ENCODE results near the gene SDCCAG8.

Gene SDCCAG8

DNA sequence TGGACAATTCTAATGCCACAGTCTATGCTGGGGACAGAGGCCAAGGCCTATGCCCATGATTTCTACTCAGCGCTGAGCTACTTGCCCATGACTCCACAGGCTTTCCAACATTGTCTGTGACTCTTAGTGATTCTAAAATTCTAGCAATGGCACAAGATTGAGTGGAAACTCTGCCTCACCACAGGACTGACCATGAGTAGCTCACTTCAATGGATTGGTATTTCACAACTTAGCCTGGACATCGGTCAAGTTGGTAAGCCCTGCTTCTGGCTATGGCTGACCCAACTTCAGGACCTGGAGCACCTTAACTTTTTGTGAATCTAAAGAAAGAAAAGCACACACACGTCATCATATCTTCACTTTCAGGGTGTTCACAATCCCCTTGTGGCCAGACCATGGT is 255.1 kb downstream of the SDCCAG8 start:
- no peak for DNase-seq

DNA sequence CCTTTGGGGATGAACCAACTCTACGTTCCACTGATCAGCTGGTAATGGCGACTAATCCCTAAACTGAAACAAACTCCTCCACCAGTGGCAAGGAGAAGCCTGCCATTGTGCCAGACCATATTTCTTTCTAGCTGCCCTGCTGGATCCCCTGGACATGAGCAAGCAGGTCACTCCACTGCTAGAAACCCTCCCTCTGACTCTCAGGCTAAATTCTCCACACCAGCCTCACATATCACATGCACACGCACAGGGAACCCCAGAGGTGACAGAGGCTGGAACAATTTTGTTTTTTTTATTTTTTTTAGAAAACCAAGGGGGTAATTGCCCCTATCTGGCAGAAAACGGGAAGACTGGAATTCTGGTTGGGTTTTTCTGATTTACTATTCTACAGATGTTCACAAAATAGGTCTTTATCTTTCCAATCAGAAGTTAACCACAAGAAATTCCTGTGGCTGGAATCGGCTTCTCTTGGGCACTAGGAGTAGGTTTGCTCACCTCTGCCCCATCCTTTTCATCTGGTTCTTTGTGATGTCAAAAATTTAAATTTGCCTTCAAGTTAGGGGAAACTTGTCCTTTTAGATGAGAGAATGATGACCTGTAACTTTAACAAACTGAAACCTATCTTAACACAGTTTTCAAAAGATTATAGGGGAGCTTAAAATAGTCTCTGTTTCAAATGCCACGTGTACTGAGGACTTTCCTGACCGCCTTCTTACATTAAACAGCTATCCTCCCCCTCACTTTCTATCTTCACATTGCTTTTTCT is 258.1 kb downstream of the SDCCAG8 start:
- no peak for DNase-seq

DNA sequence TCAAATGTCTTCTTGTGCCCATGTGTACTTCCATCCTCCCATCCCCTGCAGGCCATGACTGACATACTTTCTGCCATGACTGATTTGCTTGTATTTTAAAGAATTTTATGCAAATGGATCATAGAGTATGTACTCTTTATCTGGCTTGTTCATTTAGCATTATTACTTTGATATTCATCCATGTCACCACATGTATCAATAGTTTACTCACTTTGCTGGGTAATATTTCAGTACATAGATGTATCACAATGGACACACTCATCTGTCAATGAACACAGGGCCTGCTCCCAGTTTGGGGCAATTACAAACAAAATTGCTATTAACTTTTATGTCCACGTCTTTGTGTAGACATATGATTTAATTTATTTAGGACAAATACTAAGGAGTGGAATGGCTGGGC is 259.1 kb downstream of the SDCCAG8 start:
- no peak for DNase-seq

DNA sequence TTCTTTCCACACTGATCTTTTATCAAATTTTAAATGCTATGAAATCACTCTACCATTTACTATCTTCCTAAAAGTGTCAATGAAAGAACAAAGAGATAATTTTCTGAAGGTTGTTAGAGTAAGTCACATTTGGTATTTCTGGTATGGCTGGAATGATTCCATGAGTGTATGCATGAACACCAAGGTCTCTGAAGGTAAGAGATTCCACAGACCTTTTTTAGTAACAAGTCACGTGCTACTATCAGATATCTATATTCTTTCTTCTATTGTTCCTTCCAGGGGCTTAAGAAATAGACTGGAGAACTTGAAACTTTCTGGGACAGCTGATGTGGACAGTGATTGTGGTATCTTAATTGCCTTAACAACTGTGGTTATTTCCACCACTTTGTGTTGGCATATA is 265.0 kb downstream of the SDCCAG8 start:
- DNase-seq = no peak

DNA sequence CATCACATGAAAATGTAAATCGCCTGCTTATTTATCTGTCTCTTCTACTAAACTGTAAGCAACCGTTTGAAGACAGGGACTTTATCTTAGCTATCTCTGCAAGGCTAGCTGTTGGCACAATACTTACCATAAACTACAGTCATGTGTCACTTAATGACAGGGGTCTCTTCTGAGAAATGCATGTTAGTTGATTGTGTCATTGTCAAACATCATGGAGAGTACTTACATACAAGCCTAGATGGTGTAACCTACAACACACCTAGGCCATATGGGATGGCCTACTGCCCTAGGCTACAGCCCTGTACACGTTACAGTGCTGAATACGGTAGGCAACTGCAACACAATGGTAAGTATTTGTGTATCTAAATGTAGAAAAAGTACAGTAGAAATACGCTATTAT is 267.9 kb downstream of the SDCCAG8 start:
- DNase-seq = no peak

DNA sequence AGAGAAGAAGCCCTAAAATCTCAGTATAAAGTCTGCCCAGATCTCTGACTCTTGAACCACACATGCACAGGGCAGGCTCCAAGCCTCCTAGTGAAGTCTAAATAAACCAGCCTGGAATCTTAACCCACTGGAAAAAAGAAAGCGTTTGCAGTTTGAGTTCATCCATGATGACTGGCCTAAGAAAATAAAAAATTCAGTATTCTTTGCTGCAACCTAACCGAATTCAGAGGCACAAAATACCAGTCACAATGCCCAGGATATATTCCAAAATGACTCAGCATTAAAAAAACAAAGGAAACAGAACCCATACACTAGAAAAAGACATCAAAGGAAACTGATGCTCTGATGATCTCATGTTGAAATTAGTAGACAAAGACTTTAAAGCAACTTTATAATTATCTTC is 269.2 kb downstream of the SDCCAG8 start:
- no peak for DNase-seq

DNA sequence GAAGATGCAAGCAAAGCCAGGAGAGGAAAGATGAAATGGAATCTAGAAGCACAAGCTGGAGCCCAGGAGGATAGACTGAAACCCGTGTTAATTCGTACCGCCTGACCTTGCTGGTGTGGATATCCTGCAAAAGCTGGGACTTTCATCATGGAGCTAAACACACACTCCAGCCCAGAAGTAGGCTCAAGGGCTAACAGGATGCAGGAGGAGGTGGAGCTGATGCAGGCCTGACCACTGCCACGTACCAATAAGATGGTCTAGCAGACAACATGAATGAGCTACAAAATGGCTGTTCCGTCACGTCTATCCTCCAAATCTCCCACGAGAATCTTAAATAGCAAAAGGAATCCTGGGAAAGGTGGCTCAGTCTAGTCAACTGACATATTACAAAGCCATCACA is 270.3 kb downstream of the SDCCAG8 start:
- no peak for DNase-seq

DNA sequence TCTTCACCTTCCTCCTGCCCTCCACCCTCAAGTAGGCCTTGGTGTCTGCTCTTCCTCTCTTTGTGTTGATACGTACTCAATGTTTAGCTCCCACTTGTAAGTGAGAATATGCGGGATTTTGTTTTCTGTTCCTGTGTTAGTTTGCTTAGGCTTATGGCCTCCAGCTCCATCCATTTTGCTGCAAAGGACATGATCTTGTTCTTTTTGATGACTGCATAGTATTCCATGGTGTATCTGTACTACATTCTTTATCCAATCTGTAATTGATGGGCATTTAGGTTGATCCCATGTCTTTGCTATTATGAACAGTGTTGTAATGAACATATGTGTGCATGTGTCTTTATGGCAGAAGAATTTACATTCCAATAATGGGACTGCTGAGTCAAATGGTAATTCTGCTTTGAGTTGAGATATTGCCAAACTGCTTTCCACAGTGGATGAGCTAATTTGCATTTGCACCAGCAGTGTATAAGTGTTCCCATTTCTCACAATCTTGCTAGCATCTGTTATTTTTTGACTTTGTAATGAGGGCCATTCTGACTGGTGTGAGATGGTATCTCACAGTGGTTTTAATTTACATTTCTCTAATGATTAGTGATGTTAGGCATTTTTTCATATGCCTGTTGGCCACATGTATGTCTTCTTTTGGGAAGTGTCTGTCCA is 272.7 kb downstream of the SDCCAG8 start:
- DNase-seq = no peak

DNA sequence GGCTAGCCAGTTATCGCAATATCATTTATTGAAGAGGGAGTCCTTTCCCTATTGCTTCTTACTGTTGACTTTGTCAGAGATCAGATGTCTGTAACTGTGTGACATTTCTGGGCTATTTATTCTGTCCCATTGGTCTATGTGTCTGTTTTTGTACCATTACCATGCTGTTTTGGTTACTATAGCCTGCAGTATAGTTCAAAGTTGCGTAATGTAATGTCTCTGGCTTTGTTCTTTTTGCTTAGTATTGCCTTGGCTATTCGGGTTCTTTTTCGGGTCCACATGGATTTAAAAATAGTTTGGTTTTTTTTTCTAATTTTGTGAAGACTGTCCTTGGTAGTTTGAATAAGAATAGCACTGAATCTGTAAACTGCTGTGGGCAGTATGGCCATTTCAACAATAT is 273.7 kb downstream of the SDCCAG8 start:
- no peak for DNase-seq

DNA sequence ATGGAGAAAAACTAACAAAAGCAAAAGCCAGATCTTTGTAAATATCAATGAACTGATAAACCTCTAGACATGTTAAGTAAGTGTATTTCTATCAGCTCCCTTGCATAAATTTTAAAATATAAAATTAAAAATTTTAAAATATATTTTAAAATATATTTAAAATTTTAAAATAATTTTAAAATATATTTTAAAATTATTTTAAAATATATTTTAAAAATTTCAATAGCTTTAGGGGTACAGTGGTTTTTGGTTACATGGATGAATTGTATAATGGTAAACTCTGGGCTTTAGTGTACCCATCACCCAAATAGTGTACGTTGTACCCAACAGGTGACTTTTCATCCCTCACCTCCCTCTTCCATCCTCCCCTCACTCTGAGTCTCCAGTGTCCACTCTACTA is 279.2 kb downstream of the SDCCAG8 start:
- no peak for DNase-seq

DNA sequence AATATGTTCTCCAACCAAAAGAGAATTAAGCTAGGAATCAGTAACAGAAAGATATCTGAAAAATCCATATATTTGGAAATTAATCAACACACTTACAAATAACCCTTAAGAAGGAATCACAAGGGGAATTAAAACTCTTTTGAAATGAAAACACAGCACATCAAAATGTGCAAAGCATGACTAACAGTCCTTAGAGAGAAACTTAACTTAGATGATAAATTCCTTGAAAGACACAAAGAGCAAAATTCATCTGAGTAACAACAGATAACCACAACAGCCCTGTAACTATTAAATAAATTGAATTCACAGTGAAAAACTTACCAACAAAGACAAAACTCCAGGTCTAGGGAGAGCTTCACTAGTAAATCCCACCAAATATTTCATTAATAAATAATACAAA is 283.8 kb downstream of the SDCCAG8 start:
- no peak for DNase-seq

DNA sequence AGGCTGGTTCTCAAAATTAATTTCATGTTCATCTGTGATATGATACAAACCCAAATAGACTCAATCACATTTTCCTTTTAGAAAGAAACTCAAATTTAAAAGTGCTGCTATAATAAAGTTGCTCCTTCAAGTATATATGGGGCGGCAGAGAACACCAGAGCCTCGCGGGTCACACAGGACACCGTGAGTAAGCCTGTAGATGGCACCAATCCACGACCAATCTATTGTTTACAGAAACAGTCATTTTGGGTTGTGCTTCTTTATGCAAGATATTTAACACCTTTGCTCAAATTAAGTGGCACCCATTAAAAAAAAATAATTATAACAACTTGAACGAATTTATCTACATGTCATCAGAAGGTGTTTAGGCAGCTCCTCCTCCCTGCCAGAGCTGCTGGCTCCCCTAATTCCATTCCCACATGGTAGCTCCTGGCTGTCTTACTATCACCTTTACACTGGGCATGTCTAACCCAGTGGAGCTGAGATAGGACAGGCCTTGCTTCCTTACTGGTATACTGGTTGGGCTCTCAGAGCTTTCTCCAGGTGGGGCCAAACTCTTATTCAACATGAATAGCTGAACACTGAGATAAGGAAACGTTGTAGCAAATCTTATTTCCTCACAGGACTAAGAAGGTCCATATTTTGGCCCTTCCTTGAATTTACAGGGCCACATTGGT is 287.0 kb downstream of the SDCCAG8 start:
- DNase-seq = no peak

DNA sequence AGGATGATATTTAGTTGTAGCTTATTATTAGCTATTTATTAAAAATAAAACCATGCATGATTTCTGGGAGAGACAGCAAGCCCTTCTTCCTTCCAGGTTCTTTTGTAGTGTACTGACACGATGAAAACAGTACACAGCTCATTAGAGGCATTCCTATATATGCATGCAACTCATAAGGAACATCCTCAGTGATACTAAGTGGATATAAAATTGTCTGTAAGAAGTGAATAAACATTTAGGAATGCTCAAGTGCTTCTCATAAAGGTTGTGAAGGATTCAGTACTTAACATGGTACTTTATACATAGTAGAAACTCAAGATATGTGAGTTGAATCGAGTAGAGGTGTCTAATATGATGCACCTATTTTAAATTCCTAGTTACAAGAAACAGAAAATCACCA is 287.7 kb downstream of the SDCCAG8 start:
- DNase-seq = no peak

DNA sequence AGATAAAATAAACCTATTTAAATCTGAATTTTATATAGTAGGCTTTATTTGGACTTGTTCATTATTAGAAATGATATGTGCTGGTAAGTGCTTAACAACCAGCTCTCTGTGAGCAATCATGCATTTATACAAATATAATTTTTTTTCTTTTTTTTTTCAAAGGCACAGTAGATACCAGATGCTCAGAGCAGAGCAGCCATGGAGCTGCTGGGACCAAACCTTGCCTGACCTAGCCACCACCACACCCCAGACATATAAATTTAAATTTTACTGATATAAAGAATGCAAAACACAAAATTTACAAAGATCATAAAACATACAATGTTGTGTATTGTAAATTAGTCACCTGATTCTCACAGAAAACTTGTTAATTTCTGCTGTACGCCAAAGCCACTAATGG is 290.6 kb downstream of the SDCCAG8 start:
- DNase-seq = no peak

DNA sequence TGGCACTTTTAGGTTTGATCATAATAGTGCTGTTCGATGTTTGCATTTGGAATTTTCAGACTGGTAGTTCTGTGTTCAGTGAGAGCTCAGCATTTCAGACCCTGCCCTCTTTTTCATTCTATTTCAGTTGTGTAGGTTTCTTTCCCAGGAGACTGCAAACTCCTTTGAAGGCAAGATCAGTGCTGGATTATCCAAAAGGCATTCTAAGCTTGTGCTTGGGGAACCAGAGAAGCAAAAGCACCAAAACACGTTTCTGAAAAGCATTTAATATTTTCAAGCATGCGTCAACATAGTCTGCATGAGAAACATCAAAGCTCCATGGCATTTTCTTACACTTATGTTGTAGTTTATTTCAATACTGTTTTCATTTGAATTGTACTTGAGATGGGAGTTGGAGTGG is 292.1 kb downstream of the SDCCAG8 start:
- DNase-seq = no peak

DNA sequence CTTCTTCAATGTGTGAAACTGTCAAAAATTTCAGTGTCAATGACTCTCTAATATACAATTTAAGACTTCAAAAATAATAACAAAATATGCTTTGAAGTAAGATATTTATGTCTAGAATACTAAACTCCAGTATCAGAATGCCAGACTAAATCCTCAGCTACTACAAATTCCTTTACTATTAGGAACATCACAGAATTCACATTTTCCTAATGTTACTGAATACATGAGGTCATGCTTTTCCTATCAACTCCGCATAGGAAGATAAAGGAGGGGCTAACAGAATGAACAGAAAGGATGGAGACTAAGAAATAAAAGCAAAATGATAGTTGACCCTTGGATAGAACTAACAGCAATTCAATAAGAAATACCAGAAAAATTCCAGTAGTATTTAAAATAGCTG is 292.7 kb downstream of the SDCCAG8 start:
- no peak for DNase-seq

DNA sequence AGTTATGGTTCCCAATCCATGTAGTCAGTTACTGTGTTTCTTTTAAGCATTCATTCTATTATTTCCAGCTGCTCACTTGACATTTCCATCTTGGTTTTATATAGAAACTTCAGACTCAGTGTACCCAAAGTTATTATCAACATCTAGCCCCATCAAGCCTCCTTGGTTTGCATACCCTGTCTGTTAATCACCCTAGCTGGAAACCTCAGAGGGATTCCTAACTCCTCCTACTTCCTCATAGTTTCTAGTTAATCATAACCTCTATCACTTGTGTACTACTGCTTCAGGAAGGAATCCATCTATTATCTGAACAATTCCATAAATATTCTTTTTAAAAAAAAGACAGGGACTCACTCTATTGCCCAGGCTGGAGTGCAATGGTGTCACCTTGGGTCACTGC is 293.3 kb downstream of the SDCCAG8 start:
- DNase-seq = no peak

Data from NCI-H1417 (cell line).